ENCODE results near the gene GPS2. TPM values are rescaled to one million over a fixed set of nuclear protein-coding genes. Genes with fewer than 3 reads are reported as not detected.

The GPS2 gene
- total RNA-seq, 2 experiments from 2014 or later = 31.3 to 56.1 TPM

- no peak overlapping the region for H3K4me3 Mint-ChIP-seq
- no peaks in the 10 kb centered on the region for H3K9me3 Mint-ChIP-seq (ENCODE audit: low read depth)
- ATAC-seq (no peak), DNase-seq (no peak)
- ChIA-PET POLR2A (no interaction called here), CTCF (interaction anchor here (0.9 kb wide), 1 partner anchor 118 kb away, joined by 3 read pairs; no protein-coding TSS in a partner anchor)
- no peak overlapping the region for H3K27ac Mint-ChIP-seq
- peaks cover 18% of the 10 kb centered on the region for H3K4me1 Mint-ChIP-seq
- H3K36me3 Mint-ChIP-seq (ENCODE audit: low read depth) = peaks cover 38% of the 10 kb centered on the region
- no peaks in the 10 kb centered on the region for H3K27me3 Mint-ChIP-seq
- intact Hi-C loops (cut with DNase I, micrococcal nuclease) = no loop called here
Observed at GRCh38 chr17:7318121-7318860, 3.1 kb upstream of the GPS2 start.

GRCh38 chr17:7317161-7317803, 2.1 kb upstream of the GPS2 start:
- H3K27ac Mint-ChIP-seq = no peak overlapping the region
- no peaks in the 10 kb centered on the region for H3K9me3 Mint-ChIP-seq (ENCODE audit: low read depth)
- H3K4me1 Mint-ChIP-seq = peaks cover 28% of the 10 kb centered on the region
- H3K27me3 Mint-ChIP-seq = no peaks in the 10 kb centered on the region
- ChIA-PET POLR2A (interaction anchor here (0.6 kb wide), 1 partner anchor 53 kb away, joined by 3 read pairs; no protein-coding TSS in a partner anchor), CTCF (interaction anchor here (0.9 kb wide), 1 partner anchor 119 kb away, joined by 3 read pairs; no protein-coding TSS in a partner anchor)
- intact Hi-C loops (cut with DNase I, micrococcal nuclease) = no loop called here
- no peak for ATAC-seq
- H3K36me3 Mint-ChIP-seq (ENCODE audit: low read depth) = peaks cover 38% of the 10 kb centered on the region
- DNase-seq = no peak
- H3K4me3 Mint-ChIP-seq = no peak overlapping the region

- ChIA-PET POLR2A (interaction anchor here (1.4 kb wide), 1 partner anchor 169 kb away, joined by 3 read pairs; the partner anchor contains the start of gene POLR2A), CTCF (interaction anchor here (0.8 to 2.1 kb wide), 5 partner anchors 8 to 288 kb away, joined by 3 to 7 read pairs (median 3); partner anchors contain the start of gene NEURL4)
- ATAC-seq = no peak
- intact Hi-C loops (cut with DNase I, micrococcal nuclease) = loop anchor here (1.0 to 2.0 kb wide), 5 partner anchors 13 to 120 kb away; partner anchors contain the start of genes NEURL4 (in 2 of the 2), TMEM102 (in 1 of the 2) and TMEM256 (in 1 of the 2)
- DNase-seq = no peak
- Mint-ChIP-seq H3K4me1 (peaks cover 40% of the 10 kb centered on the region), H3K27me3 (no peaks in the 10 kb centered on the region), H3K4me3 (peak overlapping the region; percentile 77), H3K36me3 (ENCODE audit: low read depth) (peaks cover 37% of the 10 kb centered on the region), H3K9me3 (ENCODE audit: low read depth) (no peaks in the 10 kb centered on the region), H3K27ac (peak overlapping the region; percentile 82)
Observed at GRCh38 chr17:7315570-7316235, 543 bp upstream of the GPS2 start.

- peak overlapping the region; percentile 84 for H3K27ac Mint-ChIP-seq
- DNase-seq = no peak
- intact Hi-C loops (cut with DNase I, micrococcal nuclease) = loop anchor here (2.0 kb wide), 2 partner anchors 15 to 37 kb away; partner anchors contain the start of gene NEURL4 (in 1 of the 2)
- H3K4me3 Mint-ChIP-seq = peak overlapping the region; percentile 77
- no peaks in the 10 kb centered on the region for H3K9me3 Mint-ChIP-seq (ENCODE audit: low read depth)
- peaks cover 53% of the 10 kb centered on the region for H3K36me3 Mint-ChIP-seq (ENCODE audit: low read depth)
- peaks cover 56% of the 10 kb centered on the region for H3K4me1 Mint-ChIP-seq
- no peaks in the 10 kb centered on the region for H3K27me3 Mint-ChIP-seq
- ATAC-seq = no peak
- ChIA-PET CTCF (interaction anchor here (0.6 to 2.1 kb wide), 8 partner anchors 11 to 268 kb away, joined by 3 to 7 read pairs (median 4); partner anchors contain the start of gene TMEM95), POLR2A (interaction anchor here (0.6 to 2.1 kb wide), 12 partner anchors 7 to 270 kb away, joined by 3 to 11 read pairs (median 4); partner anchors contain the start of genes ACAP1, MPDU1, NEURL4 and PLSCR3)
Observed at GRCh38 chr17:7313890-7314718, 1.1 kb downstream of the GPS2 start.

- ATAC-seq (no peak), DNase-seq (no peak)
- H3K4me1 Mint-ChIP-seq = peaks cover 61% of the 10 kb centered on the region
- H3K4me3 Mint-ChIP-seq = peak overlapping the region; percentile 77
- ChIA-PET POLR2A (interaction anchor here (0.8 to 2.1 kb wide), 10 partner anchors 8 to 131 kb away, joined by 3 to 11 read pairs (median 3); partner anchors contain the start of genes ACAP1, NEURL4, SLC2A4 and TMEM102), CTCF (interaction anchor here (0.6 to 1.4 kb wide), 6 partner anchors 11 to 268 kb away, joined by 3 to 5 read pairs (median 4); partner anchors contain the start of gene TMEM95)
- H3K27me3 Mint-ChIP-seq = no peaks in the 10 kb centered on the region
- H3K9me3 Mint-ChIP-seq (ENCODE audit: low read depth) = no peaks in the 10 kb centered on the region
- peak overlapping the region; percentile 84 for H3K27ac Mint-ChIP-seq
- peaks cover 58% of the 10 kb centered on the region for H3K36me3 Mint-ChIP-seq (ENCODE audit: low read depth)
- intact Hi-C loops (cut with DNase I, micrococcal nuclease) = no loop called here
Observed at GRCh38 chr17:7313088-7313889, 1.9 kb downstream of the GPS2 start.

- H3K4me3 Mint-ChIP-seq = peak overlapping the region; percentile 11
- POLR2A ChIA-PET = interaction anchor here (1.0 to 2.1 kb wide), 7 partner anchors 9 to 123 kb away, joined by 3 to 11 read pairs (median 3); partner anchors contain the start of genes ACAP1, NEURL4, SLC2A4 and TMEM102
- intact Hi-C loops (cut with DNase I, micrococcal nuclease) = no loop called here
Observed at GRCh38 chr17:7312432-7313087, 2.6 kb downstream of the GPS2 start.

GRCh38 chr17:7311110-7311705, 4.0 kb downstream of the GPS2 start:
- Mint-ChIP-seq H3K27me3 (no peaks in the 10 kb centered on the region), H3K4me3 (peak overlapping the region; percentile 94), H3K36me3 (ENCODE audit: low read depth) (peaks cover 56% of the 10 kb centered on the region)

More at GRCh38 chr17:7312432-7313087, 2.6 kb downstream of the GPS2 start:
- peaks cover 57% of the 10 kb centered on the region for H3K36me3 Mint-ChIP-seq (ENCODE audit: low read depth)
- H3K9me3 Mint-ChIP-seq (ENCODE audit: low read depth) = no peaks in the 10 kb centered on the region
- no peaks in the 10 kb centered on the region for H3K27me3 Mint-ChIP-seq
- peak overlapping the region; percentile 84 for H3K27ac Mint-ChIP-seq
- DNase-seq (no peak), ATAC-seq (no peak)
- CTCF ChIA-PET = interaction anchor here (0.7 to 1.1 kb wide), 3 partner anchors 12 to 267 kb away, joined by 4 to 5 read pairs (median 4); no protein-coding TSS in a partner anchor
- peaks cover 61% of the 10 kb centered on the region for H3K4me1 Mint-ChIP-seq

GRCh38 chr17:7309628-7310027, 5.5 kb downstream of the GPS2 start:
- ChIA-PET CTCF (interaction anchor here (0.9 to 2.3 kb wide), 4 partner anchors 13 to 270 kb away, joined by 3 to 7 read pairs (median 4); partner anchors contain the start of gene CD68), POLR2A (interaction anchor here (0.6 to 1.9 kb wide), 2 partner anchors 20 to 265 kb away, joined by 3 to 9 read pairs; partner anchors contain the start of gene NEURL4)
- Mint-ChIP-seq H3K4me1 (peaks cover 59% of the 10 kb centered on the region), H3K4me3 (peak overlapping the region; percentile 94), H3K36me3 (ENCODE audit: low read depth) (peaks cover 51% of the 10 kb centered on the region), H3K27ac (peak overlapping the region; percentile 94), H3K27me3 (no peaks in the 10 kb centered on the region), H3K9me3 (ENCODE audit: low read depth) (no peaks in the 10 kb centered on the region)
- intact Hi-C loops (cut with DNase I, micrococcal nuclease) = loop anchor here (2.0 to 5.0 kb wide), 5 partner anchors 57 to 657 kb away; partner anchors contain the start of genes C17orf100 (in 1 of the 2), CTDNEP1 (in 1 of the 2), ELP5 (in 1 of the 2) and MED31 (in 1 of the 2)
- ATAC-seq = no peak
- no peak for DNase-seq

More at GRCh38 chr17:7311110-7311705, 4.0 kb downstream of the GPS2 start:
- Mint-ChIP-seq H3K4me1 (peaks cover 62% of the 10 kb centered on the region), H3K9me3 (ENCODE audit: low read depth) (no peaks in the 10 kb centered on the region), H3K27ac (peak overlapping the region; percentile 94)
- intact Hi-C loops (cut with DNase I, micrococcal nuclease) = no loop called here
- no peak for ATAC-seq
- CTCF ChIA-PET = interaction anchor here (0.8 kb wide), 1 partner anchor 14 kb away, joined by 3 read pairs; no protein-coding TSS in a partner anchor
- POLR2A ChIA-PET = no interaction called here
- no peak for DNase-seq
